GM18951 (cell line): ENCODE results near the gene FMNL1.

Experiments
- POLR2A ChIP-seq: IDR thresholded peaks from 4 replicates; pipeline ENCODE4 v1.6.1; 2011; ENCODE audit warnings: mild to moderate bottlenecking; ENCODE audit not compliant: insufficient read length, insufficient read depth; ENCODE audit errors: extremely low read depth
- in situ Hi-C: fragments of 300-500 bp; cut with MboI; formaldehyde crosslinking; loops from one replicate; pipeline ENCODE4 v1.12.0; 2022; ENCODE audit warnings: low sequenced_read_pairs, mixed read lengths, inconsistent platforms; ENCODE audit not compliant: unreplicated experiment

The FMNL1 gene

GRCh38 chr17:45292696-45293412 is 71.2 kb downstream of the FMNL1 start:
- in situ Hi-C loops, result no loop called here
- no peak for TF ChIP-seq POLR2A

GRCh38 chr17:45293413-45294211 is 71.9 kb downstream of the FMNL1 start:
- in situ Hi-C loops, result no loop called here
- TF ChIP-seq POLR2A, result no peak

GRCh38 chr17:45294506-45294905 is 72.8 kb downstream of the FMNL1 start:
- no peak for TF ChIP-seq POLR2A
- in situ Hi-C loops, result no loop called here

- in situ Hi-C loops, result no loop called here
- TF ChIP-seq POLR2A, result no peak
Measured at GRCh38 chr17:45296003-45296832, 74.5 kb downstream of the FMNL1 start.

- in situ Hi-C loops, result no loop called here
Measured at GRCh38 chr17:45296833-45297124, 75.1 kb downstream of the FMNL1 start.

More at GRCh38 chr17:45296833-45297124, 75.1 kb downstream of the FMNL1 start:
- TF ChIP-seq POLR2A, result no peak
